Left cardiac atrium (tissue), 4 donors: ENCODE measurements around the gene MTHFD1. TPM values are rescaled to one million over a fixed set of nuclear protein-coding genes. Genes with fewer than 3 reads are reported as not detected.
A peak's percentile ranks its signal among the peaks of the same experiment; 100 is the strongest.

ENCODE experiments used
- ATAC-seq, 2 donors: fragments of 200-7000 bp; cut with Tn5 transposase; one replicate each; pipeline ENCODE4 v1.9.1; 2020; ENCODE audit warnings: mild to moderate bottlenecking in 2 of 2, moderate library complexity in 2 of 2
- DNase-seq: peaks from one replicate; pipeline ENCODE4 v3.0.0-alpha.2; 2020
- intact Hi-C, 2 donors: fragments of 100-400 bp; cut with DNase I; formaldehyde crosslinking; loops; one replicate each; pipeline versions ENCODE4 v1.14.1 to v1.15.1; 2022 to 2023
- total RNA-seq, 2 donors: library from RNA; stranded (reverse); fragmentation: NEBNext Ultra II Directional; extraction: Animal tissue kit (Norgen Biotek cat#: 25700); gene quantifications; one replicate each; pipeline ENCODE4 v1.2.1, GENCODE V29; 2021
- donor health status: DM: no; HTN: yes; CAD: no.
- donor health status: DM: no; HTN: yes; CAD: no; lungs with severe emphysema.
- donor health status: DM: yes; HTN: yes; CAD: no.
- donor health status: Dilated cardiomyopathy.

MTHFD1 gene
- total RNA-seq, 2 donors from 2014 or later = 58.5 to 59.2 TPM

- no peak for ATAC-seq
These were observed 80.3 kb downstream of the MTHFD1 start for GRCh38 chr14:64468451-64468850.

DNA sequence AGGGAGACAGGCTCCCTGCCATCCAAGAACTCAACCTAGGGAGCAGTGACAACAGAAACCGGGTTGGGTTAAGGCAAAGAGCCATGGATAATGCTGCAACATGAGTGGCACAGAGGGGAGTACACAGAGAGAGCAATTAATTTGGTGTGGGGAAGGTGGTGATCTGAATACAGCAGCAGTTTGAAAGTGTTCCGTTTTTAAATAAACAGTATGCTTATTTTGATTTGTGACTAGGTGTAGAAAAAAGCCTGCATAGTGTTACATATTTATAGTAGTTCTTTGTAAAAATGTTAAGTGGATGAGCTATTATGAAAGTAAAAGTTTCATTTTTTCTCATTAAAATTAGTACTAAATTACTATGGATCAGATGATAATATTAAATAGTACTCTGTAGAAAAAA is 85.9 kb downstream of the MTHFD1 start:
- DNase-seq (no peak), ATAC-seq (no peak)
- intact Hi-C loops = loop anchor here in 1 of 2 donors (10.0 kb wide), 1 partner anchor 49 kb away; no protein-coding TSS in a partner anchor

More at GRCh38 chr14:64468451-64468850, 80.3 kb downstream of the MTHFD1 start:
- intact Hi-C loops = loop anchor here in 1 of 2 donors (10.0 kb wide), 1 partner anchor 124 kb away; no protein-coding TSS in a partner anchor
- DNase-seq = no peak

DNA sequence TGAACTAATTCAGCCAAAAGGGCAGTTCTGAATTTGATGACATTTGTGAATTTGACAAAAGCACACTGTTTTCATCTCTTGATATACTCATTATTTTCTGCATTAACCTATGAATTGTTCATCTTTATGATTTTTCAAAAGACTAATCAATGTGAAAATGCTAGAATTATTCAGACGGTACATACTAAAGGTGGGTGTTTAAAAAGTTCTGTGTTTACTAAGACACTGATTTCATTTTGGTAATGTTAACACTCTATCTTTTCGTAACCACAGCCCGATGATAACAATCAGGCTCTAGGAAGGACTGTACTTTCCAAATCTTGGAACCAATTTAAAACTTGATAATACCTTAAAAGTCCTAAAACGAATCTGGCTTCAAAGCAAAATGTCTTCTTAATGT is 86.5 kb downstream of the MTHFD1 start:
- intact Hi-C loops = loop anchor here in 1 of 2 donors (5.0 to 10.0 kb wide), 2 partner anchors 50 to 132 kb away; no protein-coding TSS in a partner anchor
- DNase-seq = no peak
- ATAC-seq = no peak

DNA sequence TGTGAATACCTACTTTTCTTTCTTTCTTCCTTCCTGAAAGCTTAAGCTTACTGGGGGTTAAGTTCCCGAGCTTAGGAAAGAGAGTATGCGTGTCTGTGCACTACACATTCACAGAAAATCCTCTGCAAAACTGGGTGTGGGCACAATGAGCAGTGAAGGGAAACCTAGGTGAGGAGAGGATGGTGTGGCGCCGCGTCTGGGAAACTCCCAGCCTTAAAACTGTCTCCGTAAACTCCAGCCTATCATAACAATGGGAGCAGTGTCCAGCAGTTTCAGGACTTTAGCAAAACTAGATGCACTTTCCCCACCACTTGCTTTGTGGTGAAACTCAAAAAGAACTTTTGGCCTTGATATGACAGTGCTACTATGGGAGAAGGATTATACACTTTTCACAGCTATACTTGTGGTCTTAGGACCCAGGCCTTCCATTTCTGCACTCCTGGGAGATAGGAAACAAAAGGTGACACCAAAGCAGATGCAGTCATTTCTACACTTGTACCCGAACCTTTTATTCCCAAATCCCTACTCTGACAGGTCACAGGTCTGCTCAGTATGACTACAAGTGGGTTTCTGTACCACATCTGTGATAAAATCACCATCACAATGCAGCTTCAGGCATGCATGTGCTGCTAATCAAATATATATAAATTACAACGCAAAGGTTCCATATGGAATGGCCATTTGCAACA is 87.6 kb downstream of the MTHFD1 start:
- ATAC-seq (no peak), DNase-seq (no peak)
- intact Hi-C loops = loop anchor here in 1 of 2 donors (5.0 to 10.0 kb wide), 2 partner anchors 51 to 133 kb away; no protein-coding TSS in a partner anchor

GRCh38 chr14:64476438-64476837 is 88.3 kb downstream of the MTHFD1 start:
- ATAC-seq = no peak
- intact Hi-C loops = loop anchor here in 1 of 2 donors (5.0 to 10.0 kb wide), 2 partner anchors 52 to 134 kb away; no protein-coding TSS in a partner anchor

GRCh38 chr14:64478634-64479250 is 90.6 kb downstream of the MTHFD1 start:
- intact Hi-C loops = loop anchor here in 1 of 2 donors (5.0 to 10.0 kb wide), 2 partner anchors 54 to 136 kb away; no protein-coding TSS in a partner anchor
- ATAC-seq (no peak), DNase-seq (no peak)

More at GRCh38 chr14:64476438-64476837, 88.3 kb downstream of the MTHFD1 start:
- no peak for DNase-seq

- ATAC-seq = no peak
- intact Hi-C loops = no loop called here
- DNase-seq = no peak
These were observed 100.5 kb downstream of the MTHFD1 start for GRCh38 chr14:64488590-64489099.

GRCh38 chr14:64491637-64492036 is 103.5 kb downstream of the MTHFD1 start:
- ATAC-seq = no peak
- DNase-seq = no peak
- intact Hi-C loops = no loop called here

- ATAC-seq (no peak), DNase-seq (no peak)
- intact Hi-C loops = no loop called here
These were observed 105.3 kb downstream of the MTHFD1 start for GRCh38 chr14:64493455-64493854.

DNA sequence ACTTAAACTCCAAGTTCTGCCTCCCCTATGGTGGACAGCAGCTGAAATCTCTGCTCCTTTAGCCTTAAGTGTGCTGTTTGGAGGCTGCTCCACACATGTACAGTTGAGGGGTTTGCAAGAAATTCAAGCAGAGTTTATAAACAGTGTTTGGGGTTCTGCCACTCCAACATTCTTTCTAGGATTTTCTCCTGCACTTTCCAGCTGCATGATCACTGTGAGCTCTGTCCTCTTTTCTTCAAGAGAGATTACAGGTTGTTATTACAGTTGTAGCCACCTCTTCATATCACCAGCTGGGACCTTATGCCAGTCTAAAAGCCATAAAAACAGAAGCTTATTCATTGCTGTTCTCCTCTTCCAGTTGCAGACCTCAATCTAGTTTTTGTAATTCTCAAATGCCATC is 107.1 kb downstream of the MTHFD1 start:
- ATAC-seq (no peak), DNase-seq (no peak)
- intact Hi-C loops = no loop called here

DNA sequence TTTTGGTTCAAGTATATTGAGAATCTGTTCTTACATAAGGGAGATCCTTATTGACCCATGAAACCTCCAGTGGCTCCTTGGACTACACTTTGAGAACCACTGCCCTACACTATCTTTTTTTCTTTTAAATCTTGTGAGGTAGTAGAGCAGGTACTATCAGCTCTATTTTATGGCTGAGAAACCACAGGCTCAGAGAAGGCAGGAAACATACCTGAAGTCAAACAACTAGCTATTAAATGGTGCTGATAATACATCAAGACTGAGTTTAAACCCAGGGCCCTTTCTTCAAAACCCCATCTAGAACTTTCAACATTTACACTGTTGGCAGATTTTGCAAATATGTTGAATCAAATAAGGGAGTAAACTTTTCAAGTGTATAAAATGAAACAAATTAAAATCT is 108.6 kb downstream of the MTHFD1 start:
- intact Hi-C loops = no loop called here
- no peak for ATAC-seq
- DNase-seq = no peak

DNA sequence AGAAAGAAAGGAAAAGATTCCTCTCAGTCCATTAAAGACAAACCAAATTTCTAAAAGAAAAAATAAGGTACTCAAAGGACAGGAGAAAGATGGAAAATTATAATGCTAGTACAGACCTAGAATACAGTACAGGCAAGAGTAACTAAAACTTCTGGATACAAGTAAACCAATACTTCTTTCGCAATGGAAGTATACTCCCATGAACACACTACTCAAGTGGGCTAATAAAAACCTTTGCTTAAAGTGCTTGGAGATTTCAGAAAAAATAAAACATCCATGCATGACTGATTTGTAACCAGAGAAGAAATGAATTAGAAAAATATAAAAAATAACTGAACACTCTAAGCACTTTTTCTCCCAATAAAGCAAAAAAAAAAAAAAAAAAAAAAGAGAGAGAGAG is 111.9 kb downstream of the MTHFD1 start:
- no peak for DNase-seq
- intact Hi-C loops = no loop called here
- ATAC-seq = no peak

- DNase-seq = peak; percentile 73
- peak in 1 of 2 donors; percentile 7 for ATAC-seq
- intact Hi-C loops = no loop called here
These were observed 113.4 kb downstream of the MTHFD1 start for GRCh38 chr14:64501411-64502171.

DNA sequence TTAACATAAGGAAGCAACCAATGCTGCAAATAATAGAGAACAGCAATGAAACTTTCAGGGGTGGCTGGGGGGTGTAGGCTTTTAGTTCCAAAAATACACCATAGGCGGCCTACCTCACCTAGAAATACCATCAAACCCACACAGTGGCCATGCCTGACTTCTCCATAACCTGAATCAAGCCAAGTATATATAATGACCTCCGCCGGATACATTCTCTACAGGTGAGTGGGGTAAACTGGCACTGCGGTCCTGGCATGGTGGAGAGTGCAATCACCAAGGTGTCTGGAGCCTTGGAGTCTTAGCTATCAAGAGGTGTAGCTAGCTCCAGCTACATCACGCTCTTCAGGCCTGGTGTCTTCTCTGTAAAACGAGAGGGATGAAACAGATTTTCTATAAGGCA is 114.3 kb downstream of the MTHFD1 start:
- intact Hi-C loops = no loop called here

DNA sequence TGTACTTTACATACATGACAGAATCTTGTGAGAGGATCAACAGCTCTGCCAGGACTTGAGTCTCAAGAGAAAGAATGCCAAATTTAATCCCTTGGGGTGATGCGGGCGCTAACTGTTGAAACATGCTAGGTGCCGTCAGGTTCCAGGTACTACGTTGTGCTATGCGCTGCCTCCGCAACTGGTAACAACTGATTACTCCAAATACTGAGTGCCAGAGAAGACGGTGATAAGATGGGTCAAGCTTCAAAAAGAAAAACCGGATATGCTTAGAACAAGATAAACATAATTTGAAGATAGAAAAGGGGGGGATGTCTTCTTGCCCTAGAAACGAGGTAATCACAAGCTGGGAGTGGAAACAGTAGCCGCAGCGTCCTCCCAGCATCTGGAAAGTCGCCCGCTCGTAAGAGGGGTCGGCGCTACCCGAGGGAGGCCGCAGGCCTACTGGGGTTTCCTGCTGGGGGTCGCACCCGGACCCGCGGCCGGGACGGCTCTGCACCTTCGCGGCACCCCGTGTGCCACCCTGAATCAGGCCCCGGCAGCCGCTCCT is 114.8 kb downstream of the MTHFD1 start:
- DNase-seq = peak; percentile 29
- peak in 1 of 2 donors; percentile 3 for ATAC-seq
- intact Hi-C loops = no loop called here

More for the DNA sequence above, 114.3 kb downstream of the MTHFD1 start:
- ATAC-seq (no peak), DNase-seq (no peak)

DNA sequence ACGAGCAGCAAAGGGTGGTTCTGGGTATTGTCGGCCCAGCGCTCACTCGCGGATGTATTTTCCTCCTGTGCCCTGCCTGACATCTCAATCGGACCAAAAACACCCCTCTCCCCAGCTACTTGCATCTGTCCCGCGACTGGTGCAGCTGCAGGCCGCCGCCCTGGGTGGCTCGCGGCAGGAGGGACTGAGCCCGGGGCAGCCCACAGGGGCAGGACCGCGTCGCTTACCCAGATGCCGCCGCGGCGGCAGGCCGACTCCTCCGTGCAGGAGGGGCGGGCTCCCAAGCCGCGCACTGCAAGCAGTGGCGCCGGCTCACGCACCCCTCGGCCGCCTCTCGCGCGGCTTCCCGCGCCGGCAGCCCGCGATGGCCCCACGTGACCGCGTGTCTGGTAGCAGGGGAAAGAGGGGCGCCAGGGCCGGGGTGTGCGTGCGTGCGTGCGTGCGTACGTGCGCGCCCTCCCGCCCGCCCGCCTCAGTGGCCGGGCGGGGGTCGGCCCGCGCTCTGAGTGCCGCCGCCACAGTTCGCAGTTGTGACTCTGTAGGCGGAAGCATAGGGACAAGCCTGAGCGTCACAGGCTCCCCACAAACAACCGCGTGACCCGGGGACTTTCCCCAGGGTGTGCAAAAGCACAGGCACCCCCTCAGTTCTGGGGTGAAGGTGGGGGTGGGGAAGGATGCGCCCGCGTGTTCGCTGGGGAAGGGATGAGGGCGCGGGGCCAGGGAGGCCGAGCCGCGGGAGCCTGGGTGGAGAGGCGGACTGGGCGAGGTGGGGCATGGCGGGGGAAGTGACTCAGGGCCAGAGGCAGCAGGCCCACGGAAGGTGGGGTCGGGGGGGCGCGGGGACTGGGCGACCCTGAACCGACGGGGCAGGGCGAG is 115.5 kb downstream of the MTHFD1 start, which contains the start of gene ZBTB25:
ZBTB25 (minus strand) TSS at position 405 of the 876 bp plus-strand sequence. CDS start 13,305 bp downstream, outside the sequence.
- intact Hi-C loops = no loop called here

GRCh38 chr14:64504310-64504896 is 116.2 kb downstream of the MTHFD1 start, which contains the start of gene ZBTB1:
Gene ZBTB1 (plus strand): TSS chr14:64504770. CDS start chr14:64521505, 16,735 bp downstream.
- intact Hi-C loops = no loop called here
- ATAC-seq = peak; percentile 70 to 75
- peak; percentile 90 for DNase-seq

More for the DNA sequence above, 115.5 kb downstream of the MTHFD1 start, which contains the start of gene ZBTB25:
- ATAC-seq (peak; percentile 75 to 85), DNase-seq (peak; percentile 93)
